Parathyroid adenoma (tissue), 2 donors: ENCODE results near the gene HAT1.
"Not testable (repeated sequence)": the region's sequence is repeated elsewhere in the genome, so short reads cannot be mapped to it uniquely, and the experiment has no call there.

Experiments used
- H2AFZ ChIP-seq: fragments of 300-600 bp; sonication (generic); one replicate; pipeline ENCODE4 v1.7.0; 2017; ENCODE audit warnings: antibody characterized with exemption, mild to moderate bottlenecking
- H3K27ac ChIP-seq: fragments of 300-600 bp; sonication (generic); one replicate; pipeline ENCODE4 v1.7.0; 2017
- H3K27me3 ChIP-seq: fragments of 300-600 bp; sonication (generic); one replicate; pipeline ENCODE4 v1.7.0; 2017; ENCODE audit warnings: low read length; ENCODE audit not compliant: control insufficient read depth, insufficient read depth
- H3K36me3 ChIP-seq: fragments of 300-600 bp; sonication (generic); one replicate; pipeline ENCODE4 v1.7.0; 2017; ENCODE audit warnings: low read length; ENCODE audit not compliant: control insufficient read depth, insufficient read depth
- H3K4me1 ChIP-seq: fragments of 300-600 bp; sonication (generic); one replicate; pipeline ENCODE4 v1.7.0; 2017; ENCODE audit warnings: control low read depth
- H3K4me2 ChIP-seq: fragments of 300-600 bp; sonication (generic); one replicate; pipeline ENCODE4 v1.7.0; 2017; ENCODE audit warnings: low read length
- H3K4me3 ChIP-seq: fragments of 300-600 bp; sonication (generic); one replicate; pipeline ENCODE4 v1.7.0; 2017; ENCODE audit warnings: low read depth, low read length
- H3K79me2 ChIP-seq: fragments of 300-600 bp; sonication (generic); one replicate; pipeline ENCODE4 v1.7.0; 2017; ENCODE audit warnings: control low read depth
- H3K9ac ChIP-seq: fragments of 300-600 bp; sonication (generic); one replicate; pipeline ENCODE4 v1.7.0; 2017; ENCODE audit warnings: mild to moderate bottlenecking
- H3K9me3 ChIP-seq: fragments of 300-600 bp; sonication (generic); one replicate; pipeline ENCODE4 v1.7.0; 2017; ENCODE audit warnings: low read length; ENCODE audit not compliant: control insufficient read depth
- CTCF ChIP-seq: fragments of 300-600 bp; sonication (generic); IDR thresholded peaks from one replicate; pipeline ENCODE4 v1.7.0; 2017; ENCODE audit warnings: antibody characterized with exemption, mild to moderate bottlenecking
- donor health status: primary hyperparathyroidism.

HAT1 gene

GRCh38 chr2:171895786-171896185 lies 26.5 kb upstream of the HAT1 start:
- Histone ChIP-seq H2AFZ (no peak overlapping the region), H3K79me2 (peaks cover 2% of the 10 kb centered on the region), H3K4me1 (peaks cover 3% of the 10 kb centered on the region), H3K27me3 (no peaks in the 10 kb centered on the region), H3K9ac (no peak overlapping the region), H3K4me3 (no peak overlapping the region), H3K9me3 (no peaks in the 10 kb centered on the region), H3K27ac (no peak overlapping the region), H3K4me2 (no peak overlapping the region), H3K36me3 (no peaks in the 10 kb centered on the region)
- TF ChIP-seq CTCF = no peak

GRCh38 chr2:171899623-171900282 lies 22.5 kb upstream of the HAT1 start:
- H3K27me3 ChIP-seq, H3K36me3 ChIP-seq, H3K4me1 ChIP-seq, H3K9ac ChIP-seq, H3K27ac ChIP-seq, H3K4me2 ChIP-seq, H3K4me3 ChIP-seq, H3K9me3 ChIP-seq, H2AFZ ChIP-seq, H3K79me2 ChIP-seq: not testable (repeated sequence)

GRCh38 chr2:171902840-171903420 lies 19.3 kb upstream of the HAT1 start:
- Histone ChIP-seq H2AFZ (no peak overlapping the region), H3K9me3 (no peaks in the 10 kb centered on the region), H3K4me3 (no peak overlapping the region), H3K27ac (no peak overlapping the region), H3K36me3 (no peaks in the 10 kb centered on the region), H3K27me3 (no peaks in the 10 kb centered on the region), H3K79me2 (no peaks in the 10 kb centered on the region), H3K9ac (no peak overlapping the region), H3K4me1 (no peaks in the 10 kb centered on the region), H3K4me2 (no peak overlapping the region)
- TF ChIP-seq CTCF = no peak

GRCh38 chr2:171908235-171908634 lies 14.0 kb upstream of the HAT1 start:
- Histone ChIP-seq H2AFZ (no peak overlapping the region), H3K4me1 (no peaks in the 10 kb centered on the region), H3K4me2 (no peak overlapping the region), H3K36me3 (no peaks in the 10 kb centered on the region), H3K79me2 (no peaks in the 10 kb centered on the region), H3K27ac (no peak overlapping the region), H3K9me3 (no peaks in the 10 kb centered on the region), H3K9ac (no peak overlapping the region), H3K4me3 (no peak overlapping the region), H3K27me3 (no peaks in the 10 kb centered on the region)
- TF ChIP-seq CTCF = no peak

GRCh38 chr2:171909266-171909665 lies 13.0 kb upstream of the HAT1 start:
- H3K9me3 ChIP-seq = no peaks in the 10 kb centered on the region
- no peaks in the 10 kb centered on the region for H3K36me3 ChIP-seq
- H2AFZ ChIP-seq = no peak overlapping the region
- no peaks in the 10 kb centered on the region for H3K4me1 ChIP-seq
- H3K4me3 ChIP-seq = no peak overlapping the region
- no peaks in the 10 kb centered on the region for H3K27me3 ChIP-seq
- no peak for TF ChIP-seq CTCF
- H3K79me2 ChIP-seq = no peaks in the 10 kb centered on the region
- H3K27ac ChIP-seq = no peak overlapping the region
- H3K4me2 ChIP-seq = no peak overlapping the region
- H3K9ac ChIP-seq = no peak overlapping the region
